ENCODE data around the gene SORCS2. TPM values are rescaled to one million over a fixed set of nuclear protein-coding genes. Genes with fewer than 3 reads are reported as not detected.

The SORCS2 gene
- total and polyA plus RNA-seq, 8 donors = 4.6 to 9.7 (median 7.2) TPM

GRCh38 chr4:7388627-7389026 is 196.3 kb downstream of the SORCS2 start:
- no peak overlapping the region for H3K27ac ChIP-seq
- ATAC-seq (no peak), DNase-seq (no peak)
- no peak overlapping the region for H3K4me3 ChIP-seq
- no peak for TF ChIP-seq CTCF (IDR thresholded peaks at IDR 0.05)
- intact Hi-C loops (cut with DNase I) = no loop called here
- peaks cover 0 to 26% of the 10 kb centered on the region in 2 donors for H3K27me3 ChIP-seq
- no peaks in the 10 kb centered on the region for H3K4me1 ChIP-seq
- no peaks in the 10 kb centered on the region for H3K9me3 ChIP-seq
- H3K36me3 ChIP-seq = no peaks in the 10 kb centered on the region

- intact Hi-C loops (cut with DNase I) = no loop called here
- Histone ChIP-seq H3K27me3 (peaks cover 0 to 31% of the 10 kb centered on the region in 2 donors), H3K36me3 (no peaks in the 10 kb centered on the region), H3K4me1 (no peaks in the 10 kb centered on the region), H3K4me3 (no peak overlapping the region), H3K9me3 (no peaks in the 10 kb centered on the region), H3K27ac (no peak overlapping the region)
- ATAC-seq = no peak
- peak in 1 of 4 donors; percentile 26 for DNase-seq
- no peak for TF ChIP-seq CTCF (IDR thresholded peaks at IDR 0.05)
Measured at GRCh38 chr4:7389101-7389701, 196.9 kb downstream of the SORCS2 start.

GRCh38 chr4:7389719-7390118 is 197.4 kb downstream of the SORCS2 start:
- Histone ChIP-seq H3K36me3 (no peaks in the 10 kb centered on the region), H3K9me3 (no peaks in the 10 kb centered on the region), H3K27me3 (peaks cover 0 to 36% of the 10 kb centered on the region in 2 donors), H3K27ac (no peak overlapping the region), H3K4me3 (no peak overlapping the region), H3K4me1 (no peaks in the 10 kb centered on the region)
- DNase-seq (peak in 1 of 4 donors; percentile 19), ATAC-seq (no peak)
- intact Hi-C loops (cut with DNase I) = no loop called here
- no peak for TF ChIP-seq CTCF (IDR thresholded peaks at IDR 0.05)

- Histone ChIP-seq H3K4me3 (no peak overlapping the region), H3K9me3 (no peaks in the 10 kb centered on the region), H3K27ac (no peak overlapping the region), H3K36me3 (no peaks in the 10 kb centered on the region), H3K27me3 (peaks cover 0 to 41% of the 10 kb centered on the region in 2 donors), H3K4me1 (no peaks in the 10 kb centered on the region)
- no peak for ATAC-seq
- TF ChIP-seq CTCF (IDR thresholded peaks at IDR 0.05) = no peak
- DNase-seq = peak in 1 of 4 donors; percentile 10
- intact Hi-C loops (cut with DNase I) = no loop called here
Measured at GRCh38 chr4:7390336-7390735, 198.0 kb downstream of the SORCS2 start.

- Histone ChIP-seq H3K36me3 (no peaks in the 10 kb centered on the region), H3K4me1 (no peaks in the 10 kb centered on the region), H3K4me3 (no peak overlapping the region), H3K9me3 (no peaks in the 10 kb centered on the region), H3K27me3 (peaks cover 0 to 47% of the 10 kb centered on the region in 2 donors), H3K27ac (no peak overlapping the region)
- intact Hi-C loops (cut with DNase I) = no loop called here
- ATAC-seq = no peak
- no peak for TF ChIP-seq CTCF (IDR thresholded peaks at IDR 0.05)
- peak in 1 of 4 donors; percentile 9 for DNase-seq
Measured at GRCh38 chr4:7390906-7391636, 198.7 kb downstream of the SORCS2 start.

Measured in left lung (tissue), 10 donors.